Body of pancreas (tissue), 4 donors: ENCODE results near the gene RUVBL2. TPM values are rescaled to one million over a fixed set of nuclear protein-coding genes. Genes with fewer than 3 reads are reported as not detected.
A peak's percentile ranks its signal among the peaks of the same experiment; 100 is the strongest.
"Not testable (repeated sequence)": the region's sequence is repeated elsewhere in the genome, so short reads cannot be mapped to it uniquely, and the experiment has no call there.

Source experiments
- ATAC-seq: fragments of 150-250 bp; one replicate; pipeline ENCODE4 v1.9.1; 2016
- DNase-seq, 4 donors: peaks; one replicate each; pipeline ENCODE4 v3.0.0-alpha.2; 2019
- H3K27ac ChIP-seq, 4 donors: fragments of 200-600 bp; sonication (generic); 1 replicate in 3 of 4; 2 replicates in 1 of 4; pipeline versions ENCODE4 v1.5.1 to v1.6.1; 2016 to 2019; ENCODE audit warnings: mild to moderate bottlenecking in 1 of 4, mixed read lengths in 1 of 4, moderate library complexity in 1 of 4
- H3K27me3 ChIP-seq, 2 donors: fragments of 200-600 bp; sonication (generic); one replicate each; pipeline ENCODE4 v1.6.0; 2016; ENCODE audit warnings: mild to moderate bottlenecking in 1 of 2
- H3K36me3 ChIP-seq, 2 donors: fragments of 200-600 bp; sonication (generic); replicated peaks in 1 of 2; 2 replicates each; pipeline ENCODE4 v1.5.1; 2016; ENCODE audit warnings: low read depth in 2 of 2; ENCODE audit not compliant: insufficient read depth in 1 of 2
- H3K4me1 ChIP-seq: fragments of 200-600 bp; sonication (generic); one replicate; pipeline ENCODE4 v1.6.0; 2016
- H3K4me3 ChIP-seq, 2 donors: fragments of 200-600 bp; sonication (generic); 1 replicate in 1 of 2; 2 replicates in 1 of 2; pipeline ENCODE4 v1.5.1; 2016 to 2019
- H3K9me3 ChIP-seq, 3 donors: fragments of 200-600 bp; sonication (generic); 1 replicate in 2 of 3; 2 replicates in 1 of 3; pipeline ENCODE4 v1.5.1; 2016
- CTCF ChIP-seq, 7 experiments: fragments of 450-650 bp in 4 of 7; fragments of 200-600 bp in 3 of 7; sonication (generic) in 3 of 7; IDR thresholded peaks; one replicate each; pipeline ENCODE4 v1.5.1; 2016 to 2019; ENCODE audit warnings: antibody characterized with exemption in 7 of 7
- POLR2A ChIP-seq, 3 donors: fragments of 450-650 bp; IDR thresholded peaks; one replicate each; pipeline ENCODE4 v1.6.1; 2016; ENCODE audit warnings: antibody characterized with exemption in 3 of 3, mild to moderate bottlenecking in 2 of 3
- WGBS, 2 donors: methylation state at CpG; one replicate each; pipeline ENCODE4 v1.1.5; 2017; 5-methylcytosine and 5-hydroxymethylcytosine counted together
- intact Hi-C: fragments of 100-400 bp; cut with DNase I; formaldehyde crosslinking; loops from one replicate; pipeline ENCODE4 v1.15.1; 2023
- total RNA-seq, 2 donors: library from RNA; depleted of rRNA; stranded (reverse); fragments of >200 nt; gene quantifications; one replicate each; pipeline ENCODE4 v1.1.0, GENCODE V29; 2016

The RUVBL2 gene
- total RNA-seq, 2 donors from 2014 or later, result 46.5 to 47.2 TPM

- Histone ChIP-seq H3K4me3 (no peak overlapping the region), H3K27ac (peak overlapping the region in 2 of 4 donors; percentile 73 to 79), H3K36me3 (no peaks in the 10 kb centered on the region), H3K27me3 (no peaks in the 10 kb centered on the region), H3K9me3 (no peaks in the 10 kb centered on the region), H3K4me1 (peaks cover 32% of the 10 kb centered on the region)
- 18 to 53% methylated on average over 3 to 11 of the region's 11 CpGs for WGBS, 2 donors
- peak; percentile 71 for ATAC-seq
- DNase-seq, result peak; percentile 75 to 92 (median 82)
- intact Hi-C loops, result no loop called here
- TF ChIP-seq CTCF (IDR thresholded peaks at IDR 0.05), result no peak
- no peak for TF ChIP-seq POLR2A (IDR thresholded peaks at IDR 0.05)
Observed at GRCh38 chr19:49020342-49020741, 26.7 kb downstream of the RUVBL2 start.

GRCh38 chr19:49020931-49021895, 27.5 kb downstream of the RUVBL2 start:
- 56 to 61% methylated on average over 16 of the region's 16 CpGs for WGBS, 2 donors
- Histone ChIP-seq H3K4me1 (peaks cover 32% of the 10 kb centered on the region), H3K4me3 (no peak overlapping the region), H3K27ac (no peak overlapping the region), H3K36me3 (no peaks in the 10 kb centered on the region), H3K9me3 (no peaks in the 10 kb centered on the region), H3K27me3 (no peaks in the 10 kb centered on the region)
- no peak for TF ChIP-seq POLR2A (IDR thresholded peaks at IDR 0.05)
- no peak for TF ChIP-seq CTCF (IDR thresholded peaks at IDR 0.05)
- no peak for DNase-seq
- intact Hi-C loops, result no loop called here
- ATAC-seq, result no peak

- H3K4me3 ChIP-seq, result no peak overlapping the region
- WGBS, 2 donors, result 87 to 89% methylated on average over 9 of the region's 9 CpGs
- TF ChIP-seq POLR2A (IDR thresholded peaks at IDR 0.05), result no peak
- no peak for TF ChIP-seq CTCF (IDR thresholded peaks at IDR 0.05)
- no peaks in the 10 kb centered on the region for H3K27me3 ChIP-seq
- peaks cover 32% of the 10 kb centered on the region for H3K4me1 ChIP-seq
- H3K27ac ChIP-seq, result no peak overlapping the region
- H3K36me3 ChIP-seq, result no peaks in the 10 kb centered on the region
- intact Hi-C loops, result no loop called here
- no peak for DNase-seq
- H3K9me3 ChIP-seq, result no peaks in the 10 kb centered on the region
- no peak for ATAC-seq
Observed at GRCh38 chr19:49022116-49022515, 28.4 kb downstream of the RUVBL2 start.

DNA sequence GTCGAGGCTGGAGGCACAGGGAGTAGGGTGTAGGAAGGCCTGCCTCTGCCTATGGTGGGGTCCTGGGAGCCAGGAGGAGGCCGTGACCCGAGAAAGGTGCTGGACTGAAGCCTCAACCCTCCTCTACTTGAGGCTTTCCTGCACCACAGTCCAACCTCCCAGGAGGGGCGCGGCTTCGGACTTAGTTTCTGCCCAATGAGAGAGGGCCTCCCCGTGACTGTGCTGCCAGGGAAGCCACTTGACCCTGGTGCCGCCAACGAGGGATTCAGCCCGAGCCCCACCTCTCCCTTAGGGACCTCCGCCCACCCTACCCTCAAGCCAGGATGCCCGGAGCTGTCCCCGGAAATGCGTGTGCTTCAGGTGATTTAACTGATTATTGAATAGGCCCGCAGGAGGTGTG, 30.5 kb downstream of the RUVBL2 start, which contains the start of gene CGB3:
Gene CGB3 (minus strand): TSS at position 101 of the 400 bp plus-strand sequence. CDS start 362 bp downstream, outside the sequence.
- DNase-seq, H3K9me3 ChIP-seq, H3K27ac ChIP-seq, H3K4me3 ChIP-seq, ATAC-seq, H3K27me3 ChIP-seq, intact Hi-C loops, H3K36me3 ChIP-seq: not testable (repeated sequence)
- peaks cover 12% of the 10 kb centered on the region for H3K4me1 ChIP-seq
- WGBS, 2 donors, result 57 to 59% methylated on average over 2 to 13 of the region's 15 CpGs

DNA sequence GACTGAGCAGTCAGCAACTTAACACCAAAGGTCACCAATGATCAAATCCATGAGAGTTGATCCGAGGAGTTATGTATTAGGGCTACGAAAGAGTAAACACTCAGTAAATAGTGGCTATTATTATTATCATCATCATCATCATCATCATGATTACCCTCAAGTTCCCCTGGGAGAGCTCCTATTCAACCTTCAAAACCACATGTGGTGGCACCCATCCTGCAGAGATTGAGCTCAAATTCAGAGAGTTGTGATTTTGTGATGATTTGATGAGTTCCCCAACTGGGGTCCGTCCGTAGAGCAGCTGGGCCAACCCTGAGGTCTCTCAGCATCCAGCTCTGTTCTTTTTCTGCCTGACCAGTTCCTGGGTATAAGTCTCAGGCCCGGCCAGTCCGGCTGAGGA, 31.4 kb downstream of the RUVBL2 start:
- ATAC-seq, H3K4me3 ChIP-seq, intact Hi-C loops, H3K27ac ChIP-seq, H3K9me3 ChIP-seq, H3K4me1 ChIP-seq, H3K36me3 ChIP-seq, DNase-seq, H3K27me3 ChIP-seq: not testable (repeated sequence)
- WGBS, 2 donors, result 60 to 79% methylated on average over 2 to 4 of the region's 6 CpGs

GRCh38 chr19:49025599-49025998, 31.9 kb downstream of the RUVBL2 start:
- H3K27ac ChIP-seq, H3K4me1 ChIP-seq, H3K36me3 ChIP-seq, H3K27me3 ChIP-seq, ATAC-seq, intact Hi-C loops, DNase-seq, H3K9me3 ChIP-seq, H3K4me3 ChIP-seq: not testable (repeated sequence)
- WGBS, 2 donors, result 48 to 68% methylated on average over 5 to 17 of the region's 23 CpGs

- intact Hi-C loops, H3K27me3 ChIP-seq, DNase-seq, H3K36me3 ChIP-seq, H3K27ac ChIP-seq, ATAC-seq, H3K9me3 ChIP-seq, H3K4me3 ChIP-seq, H3K4me1 ChIP-seq: not testable (repeated sequence)
- 66 to 84% methylated on average over 8 of the region's 9 CpGs for WGBS, 2 donors
Observed at GRCh38 chr19:49028686-49029085, 35.0 kb downstream of the RUVBL2 start.

- H3K36me3 ChIP-seq, H3K4me1 ChIP-seq, ATAC-seq, H3K4me3 ChIP-seq, DNase-seq, intact Hi-C loops, H3K27ac ChIP-seq, H3K9me3 ChIP-seq, H3K27me3 ChIP-seq: not testable (repeated sequence)
- WGBS, 2 donors, result 79 to 83% methylated on average over 3 to 14 of the region's 14 CpGs
Observed at GRCh38 chr19:49029749-49030148, 36.1 kb downstream of the RUVBL2 start.

DNA sequence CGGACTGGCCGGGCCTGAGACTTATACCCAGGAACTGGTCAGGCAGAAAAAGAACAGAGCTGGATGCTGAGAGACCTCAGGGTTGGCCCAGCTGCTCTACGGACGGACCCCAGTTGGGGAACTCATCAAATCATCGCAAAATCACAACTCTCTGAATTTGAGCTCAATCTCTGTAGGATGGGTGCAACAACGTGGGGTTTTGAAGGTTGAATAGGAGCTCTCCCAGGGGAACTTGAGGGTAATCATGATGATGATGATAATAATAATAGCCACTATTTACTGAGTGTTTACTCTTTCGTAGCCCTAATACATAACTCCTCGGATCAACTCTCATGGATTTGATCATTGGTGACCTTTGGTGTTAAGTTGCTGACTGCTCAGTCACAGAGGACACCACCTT, 36.6 kb downstream of the RUVBL2 start:
- DNase-seq, H3K27ac ChIP-seq, H3K27me3 ChIP-seq, H3K36me3 ChIP-seq, H3K9me3 ChIP-seq, intact Hi-C loops, H3K4me3 ChIP-seq, ATAC-seq, H3K4me1 ChIP-seq: not testable (repeated sequence)
- WGBS, 2 donors, result 79 to 83% methylated on average over 5 to 6 of the region's 8 CpGs
